HG02840 (cell line): ENCODE measurements around the gene SCGN.

Source experiments
- ATAC-seq: cut with Tn5 transposase; IDR thresholded peaks from one replicate; pipeline ENCODE4 v1.9.1; 2021; ENCODE audit warnings: mild to moderate bottlenecking, moderate library complexity, moderate number of reproducible peaks; ENCODE audit not compliant: unreplicated experiment, low FRiP score

The SCGN gene

GRCh38 chr6:25682324-25682723 is 30.3 kb downstream of the SCGN start:
- ATAC-seq: no peak

GRCh38 chr6:25684565-25684964 is 32.5 kb downstream of the SCGN start:
- ATAC-seq: no peak

GRCh38 chr6:25685251-25685650 is 33.2 kb downstream of the SCGN start:
- no peak for ATAC-seq

GRCh38 chr6:25685896-25686295 is 33.9 kb downstream of the SCGN start:
- no peak for ATAC-seq

GRCh38 chr6:25686856-25687255 is 34.8 kb downstream of the SCGN start:
- ATAC-seq: no peak

- no peak for ATAC-seq
These were observed 38.0 kb downstream of the SCGN start for GRCh38 chr6:25689966-25690365.

GRCh38 chr6:25691894-25692293 is 39.9 kb downstream of the SCGN start:
- no peak for ATAC-seq

GRCh38 chr6:25692472-25692871 is 40.5 kb downstream of the SCGN start:
- no peak for ATAC-seq

GRCh38 chr6:25694366-25694765 is 42.4 kb downstream of the SCGN start:
- no peak for ATAC-seq

GRCh38 chr6:25695671-25696070 is 43.7 kb downstream of the SCGN start:
- no peak for ATAC-seq

- ATAC-seq: no peak
These were observed 45.7 kb downstream of the SCGN start for GRCh38 chr6:25697537-25698340.

- no peak for ATAC-seq
These were observed 46.6 kb downstream of the SCGN start for GRCh38 chr6:25698631-25699030.

- no peak for ATAC-seq
These were observed 47.6 kb downstream of the SCGN start for GRCh38 chr6:25699649-25700048.

GRCh38 chr6:25700761-25701160 is 48.7 kb downstream of the SCGN start:
- ATAC-seq: no peak

- ATAC-seq: no peak
These were observed 49.8 kb downstream of the SCGN start for GRCh38 chr6:25701807-25702206.

GRCh38 chr6:25703005-25703404 is 51.0 kb downstream of the SCGN start:
- ATAC-seq: no peak

- no peak for ATAC-seq
These were observed 52.0 kb downstream of the SCGN start for GRCh38 chr6:25704001-25704400.

GRCh38 chr6:25706314-25707014 is 54.4 kb downstream of the SCGN start:
- ATAC-seq: no peak

GRCh38 chr6:25709761-25710160 is 57.7 kb downstream of the SCGN start:
- no peak for ATAC-seq

GRCh38 chr6:25710287-25710686 is 58.3 kb downstream of the SCGN start:
- no peak for ATAC-seq

GRCh38 chr6:25713824-25714223 is 61.8 kb downstream of the SCGN start:
- ATAC-seq: no peak

- ATAC-seq: no peak
These were observed 62.8 kb downstream of the SCGN start for GRCh38 chr6:25714765-25715164.
